ENCODE results near the gene PLEKHG3.
A peak's percentile ranks its signal among the peaks of the same experiment; 100 is the strongest.

Gene PLEKHG3

GRCh38 chr14:64726585-64726890 is 22.3 kb downstream of the PLEKHG3 start:
- DNase-seq (ENCODE audit: low read depth in 3 of 3): peak in 1 of 3 experiments; percentile 22

GRCh38 chr14:64727551-64728071 is 23.4 kb downstream of the PLEKHG3 start:
- no peak for DNase-seq (ENCODE audit: low read depth in 3 of 3)

GRCh38 chr14:64728106-64728505 is 23.9 kb downstream of the PLEKHG3 start:
- DNase-seq (ENCODE audit: low read depth in 3 of 3): no peak

- no peak for DNase-seq (ENCODE audit: low read depth in 3 of 3)
These were observed 24.6 kb downstream of the PLEKHG3 start for GRCh38 chr14:64728856-64729255.

- DNase-seq (ENCODE audit: low read depth in 3 of 3): no peak
These were observed 25.3 kb downstream of the PLEKHG3 start for GRCh38 chr14:64729386-64730060.

- no peak for DNase-seq (ENCODE audit: low read depth in 3 of 3)
These were observed 25.8 kb downstream of the PLEKHG3 start for GRCh38 chr14:64730061-64730440.

GRCh38 chr14:64730681-64731080 is 26.5 kb downstream of the PLEKHG3 start:
- no peak for DNase-seq (ENCODE audit: low read depth in 3 of 3)

- DNase-seq (ENCODE audit: low read depth in 3 of 3): no peak
These were observed 26.9 kb downstream of the PLEKHG3 start for GRCh38 chr14:64731141-64731581.

- DNase-seq (ENCODE audit: low read depth in 3 of 3): no peak
These were observed 27.8 kb downstream of the PLEKHG3 start for GRCh38 chr14:64732066-64732465.

- DNase-seq (ENCODE audit: low read depth in 3 of 3): no peak
These were observed 28.4 kb downstream of the PLEKHG3 start for GRCh38 chr14:64732536-64733120.

GRCh38 chr14:64733321-64733720 is 29.1 kb downstream of the PLEKHG3 start:
- DNase-seq (ENCODE audit: low read depth in 3 of 3): no peak

- no peak for DNase-seq (ENCODE audit: low read depth in 3 of 3)
These were observed 29.7 kb downstream of the PLEKHG3 start for GRCh38 chr14:64733899-64734298.

- DNase-seq (ENCODE audit: low read depth in 3 of 3): no peak
These were observed 30.8 kb downstream of the PLEKHG3 start for GRCh38 chr14:64734990-64735389.

GRCh38 chr14:64736271-64737169 is 32.3 kb downstream of the PLEKHG3 start:
- DNase-seq (ENCODE audit: low read depth in 3 of 3): no peak

GRCh38 chr14:64737391-64738280 is 33.4 kb downstream of the PLEKHG3 start:
- DNase-seq (ENCODE audit: low read depth in 3 of 3): no peak

GRCh38 chr14:64738281-64738804 is 34.1 kb downstream of the PLEKHG3 start:
- no peak for DNase-seq (ENCODE audit: low read depth in 3 of 3)

GRCh38 chr14:64741200-64741599 is 37.0 kb downstream of the PLEKHG3 start:
- DNase-seq (ENCODE audit: low read depth in 3 of 3): no peak

GRCh38 chr14:64741961-64742360 is 37.7 kb downstream of the PLEKHG3 start:
- DNase-seq (ENCODE audit: low read depth in 3 of 3): no peak

GRCh38 chr14:64743061-64743460 is 38.8 kb downstream of the PLEKHG3 start:
- no peak for DNase-seq (ENCODE audit: low read depth in 3 of 3)

GRCh38 chr14:64745511-64746091 is 41.4 kb downstream of the PLEKHG3 start:
- no peak for DNase-seq (ENCODE audit: low read depth in 3 of 3)
